Neural crest cell (in vitro differentiated cells): ENCODE measurements around the gene UBLCP1. TPM values are rescaled to one million over a fixed set of nuclear protein-coding genes. Genes with fewer than 3 reads are reported as not detected.
"Not testable (repeated sequence)": the region's sequence is repeated elsewhere in the genome, so short reads cannot be mapped to it uniquely, and the experiment has no call there.

ENCODE experiments used
- DNase-seq: peaks from one replicate; pipeline ENCODE4 v3.0.0; 2021; ENCODE audit warnings: low read depth, mixed read lengths, low spot score
- H3K27ac Mint-ChIP-seq: one replicate; pipeline ENCODE4 v1.8.0; 2021; ENCODE audit warnings: mild to moderate bottlenecking, mixed read lengths; ENCODE audit not compliant: unreplicated experiment
- H3K27me3 Mint-ChIP-seq: 2 replicates; pipeline ENCODE4 v1.8.0; 2021; ENCODE audit warnings: low read depth, mild to moderate bottlenecking, mixed read lengths
- H3K36me3 Mint-ChIP-seq: 2 replicates; pipeline ENCODE4 v1.8.0; 2021; ENCODE audit warnings: low read depth, mild to moderate bottlenecking, mixed read lengths
- H3K4me1 Mint-ChIP-seq: 2 replicates; pipeline ENCODE4 v1.8.0; 2021; ENCODE audit warnings: mixed read lengths
- H3K4me3 Mint-ChIP-seq: one replicate; pipeline ENCODE4 v1.8.0; 2021; ENCODE audit warnings: mild to moderate bottlenecking, mixed read lengths
- H3K9me3 Mint-ChIP-seq: 2 replicates; pipeline ENCODE4 v1.8.0; 2021; ENCODE audit warnings: mixed read lengths
- CTCF ChIP-seq: fragments of 200-600 bp; sonication (generic); conservative IDR thresholded peaks from 2 replicates; pipeline ENCODE4 v1.5.0; 2021; ENCODE audit warnings: antibody characterized with exemption, mild to moderate bottlenecking
- total RNA-seq: library from RNA; stranded (reverse); gene quantifications from 2 replicates; pipeline ENCODE4 v1.2.1, GENCODE V29; 2021

UBLCP1 gene
- total RNA-seq, 1 donor from 2014 or later: 36.9 TPM

- Mint-ChIP-seq H3K4me3 (no peak overlapping the region), H3K4me1 (no peaks in the 10 kb centered on the region), H3K9me3 (peaks cover 7% of the 10 kb centered on the region), H3K27me3 (no peaks in the 10 kb centered on the region), H3K36me3 (peaks cover 16% of the 10 kb centered on the region), H3K27ac (no peak overlapping the region)
- no peak for DNase-seq
- no peak for TF ChIP-seq CTCF
Observed at GRCh38 chr5:159294921-159295320, 31.8 kb downstream of the UBLCP1 start.

DNA sequence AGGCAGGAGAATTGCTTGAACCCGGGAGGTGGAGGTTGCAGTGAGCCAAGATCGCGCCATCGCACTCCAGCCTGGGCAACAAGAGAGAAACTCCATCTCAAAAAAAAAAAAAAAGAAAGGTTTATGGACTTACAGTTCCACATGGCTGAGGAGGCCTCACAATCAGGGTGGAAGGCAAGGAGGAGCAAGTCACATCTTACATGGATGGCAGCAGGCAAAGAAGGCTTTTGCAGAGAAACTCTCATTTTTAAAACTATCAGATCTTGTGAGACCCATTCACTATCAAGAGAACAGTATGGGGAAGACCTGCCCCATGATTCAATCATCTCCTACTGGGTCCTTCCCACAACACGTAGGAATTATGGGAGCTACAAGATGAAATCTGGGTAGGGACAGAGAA is 34.2 kb downstream of the UBLCP1 start:
- not testable (repeated sequence) for H3K27me3 Mint-ChIP-seq, H3K4me3 Mint-ChIP-seq, H3K27ac Mint-ChIP-seq, DNase-seq, H3K4me1 Mint-ChIP-seq
- Mint-ChIP-seq H3K36me3 (peaks cover 15% of the 10 kb centered on the region), H3K9me3 (peaks cover 11% of the 10 kb centered on the region)

GRCh38 chr5:159301466-159301865 is 38.4 kb downstream of the UBLCP1 start:
- H3K9me3 Mint-ChIP-seq: peaks cover 13% of the 10 kb centered on the region
- no peak overlapping the region for H3K4me3 Mint-ChIP-seq
- DNase-seq: no peak
- peaks cover 32% of the 10 kb centered on the region for H3K27me3 Mint-ChIP-seq
- no peak overlapping the region for H3K27ac Mint-ChIP-seq
- no peak for TF ChIP-seq CTCF
- H3K36me3 Mint-ChIP-seq: peaks cover 12% of the 10 kb centered on the region
- no peaks in the 10 kb centered on the region for H3K4me1 Mint-ChIP-seq

- H3K4me3 Mint-ChIP-seq, DNase-seq, H3K27ac Mint-ChIP-seq, H3K4me1 Mint-ChIP-seq: not testable (repeated sequence)
- Mint-ChIP-seq H3K36me3 (peaks cover 12% of the 10 kb centered on the region), H3K27me3 (peaks cover 37% of the 10 kb centered on the region), H3K9me3 (peaks cover 13% of the 10 kb centered on the region)
Observed at GRCh38 chr5:159301929-159302860, 39.1 kb downstream of the UBLCP1 start.

GRCh38 chr5:159303286-159303685 is 40.2 kb downstream of the UBLCP1 start:
- H3K4me3 Mint-ChIP-seq: no peak overlapping the region
- H3K27ac Mint-ChIP-seq: no peak overlapping the region
- no peaks in the 10 kb centered on the region for H3K4me1 Mint-ChIP-seq
- peaks cover 10% of the 10 kb centered on the region for H3K36me3 Mint-ChIP-seq
- H3K27me3 Mint-ChIP-seq: peaks cover 48% of the 10 kb centered on the region
- DNase-seq: no peak
- TF ChIP-seq CTCF: no peak
- peaks cover 13% of the 10 kb centered on the region for H3K9me3 Mint-ChIP-seq

DNA sequence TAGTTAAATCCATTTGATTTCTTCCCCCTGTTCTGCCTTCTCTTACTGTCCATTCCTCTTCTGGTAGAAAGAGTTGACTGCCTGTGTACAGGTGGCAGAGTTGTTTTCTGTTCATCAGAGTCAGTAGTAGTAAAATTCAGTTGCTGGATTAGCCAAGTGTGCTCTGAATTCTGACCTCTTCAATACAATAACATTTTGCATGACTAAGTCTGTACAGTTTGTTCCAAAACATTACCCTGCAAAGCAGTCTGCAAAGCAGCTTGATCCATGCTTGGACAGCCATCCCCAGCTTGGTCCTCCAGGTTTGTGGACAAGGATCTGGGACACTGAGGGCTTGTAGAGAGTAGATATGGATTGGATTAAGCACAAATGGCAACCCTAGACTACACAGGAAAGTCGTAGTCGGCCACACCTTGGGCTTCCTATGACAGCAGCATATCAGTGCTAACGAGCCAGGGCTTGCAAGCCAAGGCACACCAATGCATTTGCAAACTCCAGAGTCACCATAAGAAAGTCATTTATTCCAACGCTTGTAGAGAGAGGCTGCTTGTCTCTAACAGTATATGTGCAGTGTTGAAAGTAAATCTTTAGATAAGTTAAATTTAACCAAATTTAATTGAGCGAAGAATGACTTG is 42.0 kb downstream of the UBLCP1 start:
- Mint-ChIP-seq H3K4me1 (no peaks in the 10 kb centered on the region), H3K27me3 (peaks cover 65% of the 10 kb centered on the region), H3K27ac (no peak overlapping the region), H3K9me3 (peaks cover 9% of the 10 kb centered on the region), H3K36me3 (peaks cover 4% of the 10 kb centered on the region), H3K4me3 (no peak overlapping the region)
- no peak for TF ChIP-seq CTCF
- DNase-seq: no peak
